Activated CD8-positive, alpha-beta memory T cell treated with anti-CD3 and anti-CD28 coated beads for 36 hours (primary cell): ENCODE data around the gene USP51. TPM values are rescaled to one million over a fixed set of nuclear protein-coding genes. Genes with fewer than 3 reads are reported as not detected.
"Not testable (repeated sequence)": the region's sequence is repeated elsewhere in the genome, so short reads cannot be mapped to it uniquely, and the experiment has no call there.

Source experiments
- CTCF ChIA-PET: fragments of 350-600 bp; sonication (Branson Sonifier 250); formaldehyde crosslinking; loops from one replicate; lab custom pipeline; 2021; ENCODE audit warnings: antibody characterized with exemption; lab: Charles Lee
- POLR2A ChIA-PET: fragments of 350-600 bp; sonication (Branson Sonifier 250); formaldehyde crosslinking; loops from one replicate; lab custom pipeline; 2021; ENCODE audit warnings: antibody characterized with exemption; lab: Charles Lee
- total RNA-seq, 2 experiments: library from RNA; stranded (reverse); gene quantifications; one replicate each; pipeline ENCODE4 v1.2.3, GENCODE V29; 2021

USP51 gene
- total RNA-seq, 2 experiments from 2014 or later: 1.1 to 1.6 TPM

DNA sequence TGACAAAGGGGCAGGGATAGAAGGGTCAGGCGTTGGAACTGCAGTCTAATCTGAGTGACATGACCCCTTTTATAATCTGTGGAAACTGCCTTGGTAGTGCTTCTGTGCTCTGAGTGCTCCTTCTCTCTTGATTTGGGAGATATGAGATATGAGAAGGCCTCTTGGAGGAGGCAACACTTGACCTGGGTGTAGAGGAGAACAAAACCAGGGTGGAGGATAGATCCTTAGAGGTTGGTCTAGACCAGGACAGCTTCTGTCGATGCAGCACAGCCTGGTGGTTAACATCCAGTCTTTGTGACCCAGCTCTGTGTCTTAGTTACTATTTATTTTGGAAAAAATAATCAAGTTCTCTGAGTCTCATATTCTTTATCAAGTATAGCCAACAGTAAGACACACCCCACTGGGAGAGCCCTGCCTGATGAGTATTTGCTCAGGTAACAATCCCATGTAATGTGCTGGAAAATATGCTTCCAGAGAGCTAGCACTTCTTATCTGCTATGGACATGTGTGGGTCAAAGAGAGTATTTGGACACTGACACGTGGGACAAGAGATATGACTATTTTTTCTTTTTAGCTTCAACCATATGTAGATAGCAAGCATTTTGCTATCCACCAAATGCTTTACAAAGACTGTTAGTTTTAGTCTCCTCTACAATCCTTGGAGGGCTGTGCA lies 9.1 kb downstream of the USP51 start:
- ChIA-PET CTCF (no interaction called here), POLR2A (no interaction called here)

GRCh38 chrX:55479956-55480355 lies 9.7 kb downstream of the USP51 start:
- POLR2A ChIA-PET, CTCF ChIA-PET: not testable (repeated sequence)

GRCh38 chrX:55465791-55466190 lies 23.9 kb downstream of the USP51 start:
- POLR2A ChIA-PET: not testable (repeated sequence)

GRCh38 chrX:55465108-55465507 lies 24.5 kb downstream of the USP51 start:
- CTCF ChIA-PET, POLR2A ChIA-PET: not testable (repeated sequence)

More at GRCh38 chrX:55465791-55466190, 23.9 kb downstream of the USP51 start:
- CTCF ChIA-PET: not testable (repeated sequence)

DNA sequence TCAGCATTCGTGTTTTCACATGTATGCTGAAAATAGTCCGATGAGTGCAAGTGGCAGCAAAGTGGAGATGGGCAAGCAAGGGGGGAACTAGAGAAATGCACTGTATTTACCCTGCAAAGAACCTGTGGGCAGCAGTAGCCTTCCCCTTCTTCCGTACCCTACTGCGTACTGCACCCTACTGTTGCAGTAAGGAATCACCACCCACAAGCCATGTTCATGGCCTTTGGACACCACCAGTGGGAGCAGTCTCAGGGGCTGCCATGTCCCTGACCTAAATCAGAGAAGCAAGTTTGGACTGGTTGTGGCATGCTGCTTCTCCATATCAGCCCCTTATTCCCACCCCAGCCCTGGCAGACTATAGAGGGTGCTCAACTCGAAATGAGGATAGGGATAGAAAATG lies 25.6 kb downstream of the USP51 start:
- POLR2A ChIA-PET, CTCF ChIA-PET: not testable (repeated sequence)

DNA sequence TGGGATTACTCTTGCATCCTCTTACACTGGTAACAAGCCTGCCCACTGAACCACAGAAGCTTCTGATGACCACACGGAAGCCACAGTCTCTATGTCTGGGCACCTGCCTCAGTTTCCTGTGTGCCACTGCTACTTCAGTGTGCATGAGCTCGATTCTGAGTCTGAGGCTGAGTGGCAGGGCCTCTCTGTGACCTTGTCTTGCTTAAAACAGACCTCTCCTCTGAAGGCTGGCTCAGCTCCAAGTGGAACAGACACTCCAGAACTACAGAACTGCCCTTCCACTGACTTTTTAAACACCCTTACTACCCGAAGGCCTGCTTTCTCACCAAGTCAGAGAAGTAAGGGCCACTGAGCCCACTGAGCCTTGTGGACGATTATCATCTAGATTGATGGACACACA lies 29.7 kb downstream of the USP51 start:
- CTCF ChIA-PET, POLR2A ChIA-PET: not testable (repeated sequence)

GRCh38 chrX:55459426-55459825 lies 30.2 kb downstream of the USP51 start:
- POLR2A ChIA-PET, CTCF ChIA-PET: not testable (repeated sequence)

DNA sequence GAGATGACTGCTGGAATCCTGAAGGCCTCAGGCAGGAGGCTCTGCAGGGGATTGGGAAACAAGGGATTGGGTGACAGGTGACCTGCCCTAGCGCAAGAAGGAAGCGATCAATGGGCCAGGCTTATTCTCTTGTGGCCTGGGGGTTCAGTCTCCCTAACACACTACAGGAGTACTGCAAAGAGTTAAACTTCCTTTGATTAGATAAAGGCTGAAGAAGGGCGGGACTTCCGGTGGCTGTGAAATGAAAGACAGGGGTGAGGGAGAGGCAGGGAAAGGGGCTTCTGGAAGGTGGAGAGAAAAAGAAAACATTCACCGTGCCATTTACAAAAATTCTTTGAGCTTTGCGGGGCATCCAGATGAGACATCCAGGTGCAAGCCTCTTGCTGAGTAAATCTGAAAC lies 33.9 kb downstream of the USP51 start:
- CTCF ChIA-PET, POLR2A ChIA-PET: not testable (repeated sequence)

DNA sequence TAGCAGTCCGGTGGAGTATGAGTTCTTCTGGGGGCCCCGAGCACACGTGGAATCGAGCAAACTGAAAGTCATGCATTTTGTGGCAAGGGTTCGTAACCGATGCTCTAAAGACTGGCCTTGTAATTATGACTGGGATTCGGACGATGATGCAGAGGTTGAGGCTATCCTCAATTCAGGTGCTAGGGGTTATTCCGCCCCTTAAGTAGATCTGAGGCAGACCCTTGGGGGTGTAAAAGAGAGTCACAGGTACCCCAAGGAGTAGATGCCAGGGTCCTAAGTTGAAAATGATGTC lies 36.9 kb downstream of the USP51 start:
- CTCF ChIA-PET: no interaction called here

GRCh38 chrX:55451990-55452832 lies 37.4 kb downstream of the USP51 start, which contains the start of gene MAGEH1:
Gene MAGEH1 (plus strand): TSS chrX:55452127. CDS start chrX:55452375, 248 bp downstream.
- ChIA-PET CTCF (interaction anchor here (0.5 to 0.7 kb wide), 2 partner anchors 37 to 860 kb away, joined by 3 to 4 read pairs; no protein-coding TSS in a partner anchor), POLR2A (interaction anchor here (1.0 to 1.4 kb wide), 2 partner anchors 37 to 1269 kb away, joined by 3 to 9 read pairs; partner anchors contain the start of gene FAM120C)

More for the DNA sequence above, 36.9 kb downstream of the USP51 start:
- POLR2A ChIA-PET: interaction anchor here (1.4 kb wide), 1 partner anchor 36 kb away, joined by 9 read pairs; no protein-coding TSS in a partner anchor

GRCh38 chrX:55451626-55451989 lies 38.0 kb downstream of the USP51 start:
- CTCF ChIA-PET: interaction anchor here (0.5 to 0.7 kb wide), 2 partner anchors 37 to 860 kb away, joined by 3 to 4 read pairs; no protein-coding TSS in a partner anchor

GRCh38 chrX:55451141-55451540 lies 38.5 kb downstream of the USP51 start:
- ChIA-PET POLR2A (interaction anchor here (1.0 kb wide), 1 partner anchor 1267 kb away, joined by 3 read pairs; the partner anchor contains the start of gene FAM120C), CTCF (no interaction called here)

More at GRCh38 chrX:55451626-55451989, 38.0 kb downstream of the USP51 start:
- POLR2A ChIA-PET: interaction anchor here (1.0 kb wide), 1 partner anchor 1268 kb away, joined by 3 read pairs; the partner anchor contains the start of gene FAM120C

DNA sequence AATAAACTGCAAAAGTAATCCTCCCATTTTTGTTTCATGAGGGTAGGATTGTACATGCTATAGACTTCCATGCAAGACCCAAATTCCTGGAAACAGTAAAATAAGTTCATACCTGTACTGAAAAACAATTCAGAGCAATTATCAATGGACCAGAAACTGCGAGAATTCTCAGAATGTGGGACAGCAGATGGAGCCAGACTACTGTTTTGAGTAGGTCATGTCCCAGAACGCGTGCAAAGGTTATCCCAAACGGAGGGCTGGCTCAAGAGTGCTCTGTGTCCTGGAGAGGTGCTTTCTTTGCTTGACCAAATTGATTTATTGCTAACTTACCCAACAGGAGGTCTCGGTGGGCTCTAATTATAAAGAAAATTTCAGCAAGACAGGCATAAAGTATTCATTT lies 39.4 kb downstream of the USP51 start:
- ChIA-PET CTCF (no interaction called here), POLR2A (no interaction called here)

DNA sequence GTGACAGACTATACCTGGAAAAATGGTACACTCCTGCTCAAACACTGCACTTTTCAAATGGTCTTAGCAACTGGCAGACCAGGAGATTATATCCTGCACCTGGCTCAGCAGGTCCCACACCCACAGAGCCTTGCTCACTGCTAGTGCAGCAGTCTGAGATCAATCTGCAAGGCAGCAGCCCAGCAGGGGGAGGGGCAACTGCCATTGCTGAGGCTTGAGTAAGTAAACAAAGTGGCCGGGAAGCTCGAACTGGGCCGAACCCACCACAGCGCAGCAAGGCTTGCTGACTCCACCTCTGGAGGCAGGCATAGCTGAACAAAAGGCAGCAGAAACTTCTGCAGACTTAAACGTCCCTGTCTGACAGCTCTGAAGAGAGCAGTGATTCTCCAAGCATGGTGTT lies 46.2 kb downstream of the USP51 start:
- POLR2A ChIA-PET, CTCF ChIA-PET: not testable (repeated sequence)

Other genes with a start within 250 kb of the USP51 start
- gene PAGE3, start 224.9 kb downstream of the USP51 start, total RNA-seq: not detected
- gene MAGEH1, start 37.7 kb downstream of the USP51 start, total RNA-seq: 10 to 100 TPM; 16.6 TPM
- gene FOXR2, start 133.6 kb upstream of the USP51 start, total RNA-seq: not detected
- gene RRAGB, start 227.9 kb upstream of the USP51 start, total RNA-seq: 1 to 10 TPM; 5.0 to 5.3 TPM